IMR-90 (cell line): ENCODE measurements around the gene GBF1. TPM values are rescaled to one million over a fixed set of nuclear protein-coding genes. Genes with fewer than 3 reads are reported as not detected.

Experiments
- ATAC-seq: fragments of 200-7000 bp; cut with Tn5 transposase; 2 replicates; pipeline ENCODE4 v1.9.1; 2020; ENCODE audit warnings: low read depth, mild to moderate bottlenecking, moderate library complexity
- BruUV-seq: library from RNA; stranded (reverse); fragments of 400-500 nt; replicated peaks from 2 replicates; lab custom pipeline; 2021; lab: Mats Ljungman, UMichigan
- CTCF ChIA-PET: fragments of 300-600 bp; formaldehyde crosslinking; extraction: SDS; loops from one replicate; lab custom pipeline; 2021; ENCODE audit warnings: antibody characterized with exemption; lab: Yijun Ruan, JAX
- POLR2A ChIA-PET: fragments of 300-600 bp; sonication (Branson Sonifier 250); formaldehyde crosslinking; loops from one replicate; lab custom pipeline; 2022; ENCODE audit warnings: antibody characterized with exemption; ENCODE audit not compliant: unreplicated experiment; lab: Charles Lee
- DNase-seq: peaks from one replicate; pipeline ENCODE4 v3.0.0; 2013
- H2AFZ ChIP-seq: replicated peaks from 2 replicates; pipeline ENCODE3; 2013; ENCODE audit warnings: low read length, mild to moderate bottlenecking; ENCODE audit not compliant: poor library complexity
- H2AK5ac ChIP-seq: 2 replicates; pipeline ENCODE4 v1.6.1; 2013; ENCODE audit warnings: low read depth, low read length, inconsistent platforms
- H2AK9ac ChIP-seq: replicated peaks from 2 replicates; pipeline ENCODE3; 2013; ENCODE audit warnings: mild to moderate bottlenecking, low read depth, low read length, moderate library complexity; ENCODE audit not compliant: poor library complexity
- H2BK120ac ChIP-seq: 2 replicates; pipeline ENCODE4 v1.6.1; 2013; ENCODE audit warnings: low read depth, low read length, inconsistent platforms
- H2BK15ac ChIP-seq: 3 replicates; pipeline ENCODE4 v1.6.1; 2013; ENCODE audit warnings: low read depth, low read length, inconsistent platforms
- H2BK20ac ChIP-seq: 2 replicates; pipeline ENCODE4 v1.6.1; 2013; ENCODE audit warnings: low read depth, mild to moderate bottlenecking, inconsistent platforms, low read length, moderate library complexity
- H2BK5ac ChIP-seq: 2 replicates; pipeline ENCODE4 v1.6.1; 2013; ENCODE audit warnings: mild to moderate bottlenecking, low read depth, low read length, inconsistent platforms; ENCODE audit not compliant: poor library complexity, severe bottlenecking
- H3K14ac ChIP-seq: replicated peaks from 2 replicates; pipeline ENCODE4 v1.6.1; 2013; ENCODE audit warnings: low read depth, low read length, inconsistent platforms
- H3K18ac ChIP-seq: 2 replicates; pipeline ENCODE4 v1.6.1; 2013; ENCODE audit warnings: low read depth, low read length, control low read depth
- H3K23ac ChIP-seq: 2 replicates; pipeline ENCODE4 v1.6.1; 2013; ENCODE audit warnings: low read depth, low read length, inconsistent platforms
- H3K27ac ChIP-seq: 2 replicates; pipeline ENCODE4 v1.5.1; 2013; ENCODE audit warnings: mild to moderate bottlenecking, control low read depth, low read length; ENCODE audit not compliant: insufficient read depth
- H3K27me3 ChIP-seq: 2 replicates; pipeline ENCODE4 v1.6.1; 2013; ENCODE audit warnings: low read length; ENCODE audit not compliant: control insufficient read depth, insufficient read depth
- H3K36me3 ChIP-seq: 2 replicates; pipeline ENCODE4 v1.6.1; 2013; ENCODE audit warnings: low read length, mixed read lengths; ENCODE audit not compliant: control insufficient read depth, insufficient read depth
- H3K4ac ChIP-seq: 2 replicates; pipeline ENCODE4 v1.6.1; 2013; ENCODE audit warnings: low read depth, low read length, inconsistent platforms
- H3K4me1 ChIP-seq: 2 replicates; pipeline ENCODE4 v1.6.1; 2013; ENCODE audit warnings: low read length, mixed read lengths; ENCODE audit not compliant: control insufficient read depth, insufficient read depth
- H3K4me2 ChIP-seq: 2 replicates; pipeline ENCODE4 v1.6.1; 2013; ENCODE audit warnings: low read depth, mild to moderate bottlenecking, control low read depth, low read length, moderate library complexity
- H3K4me3 ChIP-seq: 2 replicates; pipeline ENCODE4 v1.5.1; 2013; ENCODE audit warnings: low read depth, mild to moderate bottlenecking, control low read depth, low read length, moderate library complexity; ENCODE audit not compliant: insufficient read depth
- H3K56ac ChIP-seq: 2 replicates; pipeline ENCODE4 v1.6.1; 2013; ENCODE audit warnings: low read length, inconsistent platforms; ENCODE audit not compliant: insufficient read depth; ENCODE audit errors: extremely low read depth
- H3K79me1 ChIP-seq, 2 experiments: 2 replicates each; pipeline ENCODE4 v1.6.1; 2013; ENCODE audit warnings: low read length in 2 of 2, inconsistent platforms in 1 of 2, low read depth in 1 of 2
- H3K9ac ChIP-seq: 2 replicates; pipeline ENCODE4 v1.6.1; 2013; ENCODE audit warnings: low read depth, low read length, control low read depth
- H3K9me1 ChIP-seq: 2 replicates; pipeline ENCODE4 v1.6.1; 2013; ENCODE audit warnings: low read length, inconsistent platforms; ENCODE audit not compliant: insufficient read depth
- H3K9me3 ChIP-seq: 2 replicates; pipeline ENCODE4 v1.6.1; 2013; ENCODE audit warnings: low read length; ENCODE audit not compliant: control insufficient read depth, insufficient read depth
- H4K20me1 ChIP-seq: 2 replicates; pipeline ENCODE4 v1.6.1; 2013; ENCODE audit warnings: low read length, inconsistent platforms; ENCODE audit not compliant: insufficient read depth
- H4K5ac ChIP-seq: 2 replicates; pipeline ENCODE4 v1.6.1; 2013; ENCODE audit warnings: mild to moderate bottlenecking, low read depth, low read length, control low read depth
- H4K8ac ChIP-seq, 2 experiments: 2 replicates each; pipeline ENCODE4 v1.6.1; 2013; ENCODE audit warnings: low read depth in 2 of 2, low read length in 2 of 2, control low read depth in 1 of 2, inconsistent platforms in 1 of 2
- H4K91ac ChIP-seq: 2 replicates; pipeline ENCODE4 v1.6.1; 2013; ENCODE audit warnings: low read depth, low read length, inconsistent platforms; ENCODE audit not compliant: insufficient read depth
- BHLHE40 ChIP-seq: fragments of 150-350 bp; IDR thresholded peaks from 2 replicates; pipeline ENCODE4 v1.6.1; 2016; ENCODE audit warnings: mild to moderate bottlenecking, low read depth, low read length
- NFE2L2 ChIP-seq: fragments of 150-350 bp; IDR thresholded peaks from 2 replicates; pipeline ENCODE4 v1.6.1; 2016; ENCODE audit warnings: low read depth, mild to moderate bottlenecking, low read length
- dilution Hi-C: fragments of 300-500 bp; cut with HindIII; formaldehyde crosslinking; loops from one replicate; pipeline ENCODE4 v1.14.3; 2018; ENCODE audit warnings: low sequenced_read_pairs; ENCODE audit not compliant: unreplicated experiment
- in situ Hi-C: fragments of 300-500 bp; cut with MboI; formaldehyde crosslinking; loops from 3 replicates; pipeline ENCODE4 v1.14.3; 2019; ENCODE audit warnings: low sequenced_read_pairs, inconsistent platforms, mixed read lengths
- intact Hi-C: fragments of 100-400 bp; cut with micrococcal nuclease; formaldehyde crosslinking; loops from 2 replicates; pipeline ENCODE4 v1.10.0; 2022
- polyA plus RNA-seq, 3 experiments: library from polyadenylated mRNA; depleted of rRNA; stranded (reverse); fragments of >200 nt; gene quantifications; 2 replicates each; pipeline ENCODE4 v1.2.3, GENCODE V29; 2012; ENCODE audit warnings: low replicate concordance in 1 of 3
- total RNA-seq: library from RNA; depleted of rRNA; stranded (reverse); fragments of >200 nt; gene quantifications from 2 replicates; pipeline ENCODE4 v1.2.3, GENCODE V29; 2012

GBF1 gene
- total and polyA plus RNA-seq, 2 of the 4 experiments (the other 2 are of a cell fraction): 38.7 to 40.1 TPM

- peak overlapping the region; percentile 8; the same call in 1 of the 2 replicates for H3K4me3 ChIP-seq
- peak overlapping the region; percentile 7; the same call in 1 of the 2 replicates for H2BK20ac ChIP-seq
- peak overlapping the region; percentile 84 for H2BK5ac ChIP-seq
- ATAC-seq (peak; percentile 45), DNase-seq (peak; percentile 76)
- H3K79me1 ChIP-seq: peaks cover 25 to 54% of the 10 kb centered on the region in 2 experiments
- dilution Hi-C loops (no loop called here), in situ Hi-C loops (no loop called here), intact Hi-C loops (loop anchor here (5.0 kb wide), 1 partner anchor 38 kb away; no protein-coding TSS in a partner anchor)
- peaks cover 3% of the 10 kb centered on the region; the same call in 1 of the 2 replicates for H3K4me1 ChIP-seq
- no peak overlapping the region for H2AK9ac ChIP-seq
- CTCF ChIA-PET: interaction anchor here (0.9 to 1.0 kb wide), 2 partner anchors 9 to 13 kb away, joined by 3 read pairs; no protein-coding TSS in a partner anchor
- peaks cover 46% of the 10 kb centered on the region for H4K20me1 ChIP-seq
- no peak overlapping the region for H2AFZ ChIP-seq
- peak overlapping the region; percentile 80; the same call in 1 of the 2 replicates for H3K18ac ChIP-seq
- H3K14ac ChIP-seq: peak overlapping the region; percentile 15; the same call in 1 of the 2 replicates
- no peaks in the 10 kb centered on the region for H3K27me3 ChIP-seq
- peak overlapping the region; percentile 8; the same call in 1 of the 2 replicates for H3K4ac ChIP-seq
- H4K8ac ChIP-seq: peak overlapping the region in 1 of 2 experiments; percentile 44; a peak in 1 of 4 replicates
- peak overlapping the region; percentile 4; the same call in 1 of the 2 replicates for H3K9ac ChIP-seq
- H3K9me3 ChIP-seq: no peaks in the 10 kb centered on the region
- peak overlapping the region; percentile 62; the same call in 1 of the 2 replicates for H3K4me2 ChIP-seq
- peak overlapping the region; percentile 28 for H3K23ac ChIP-seq
- H4K91ac ChIP-seq: no peak overlapping the region; the same call in 1 of the 2 replicates
- H4K5ac ChIP-seq: no peak overlapping the region; the same call in 1 of the 2 replicates
- H3K36me3 ChIP-seq: no peaks in the 10 kb centered on the region
- H2BK15ac ChIP-seq: peak overlapping the region; percentile 8; the same call in 1 of the 3 replicates
- no peak overlapping the region for H3K27ac ChIP-seq
- BruUV-seq: no TSS peak
- TF ChIP-seq BHLHE40 (peak; percentile 86), NFE2L2 (no peak)
- H3K56ac ChIP-seq: peak overlapping the region; percentile 33
- 0 out of 2 replicates have a peak overlapping the region, but pooled peaks have one; percentile 1 for H2BK120ac ChIP-seq
- POLR2A ChIA-PET: no interaction called here
- peaks cover 6% of the 10 kb centered on the region; the same call in 1 of the 2 replicates for H3K9me1 ChIP-seq
- no peak overlapping the region for H2AK5ac ChIP-seq
These were observed 54.5 kb downstream of the GBF1 start for GRCh38 chr10:102299873-102300272.
